Epithelial cell of prostate (primary cell): Measurements from ENCODE around the gene NYAP2.
A peak's percentile ranks its signal among the peaks of the same experiment; 100 is the strongest.

Experiments used
- DNase-seq: peaks from one replicate; pipeline ENCODE4 v3.0.0-alpha.2; 2011; ENCODE audit warnings: low read depth, low spot score
- H3K27ac ChIP-seq: fragments of 450-650 bp; 2 replicates; pipeline ENCODE4 v1.5.1; 2017; ENCODE audit warnings: mild to moderate bottlenecking

The NYAP2 gene

GRCh38 chr2:225600865-225601264 lies 201.4 kb downstream of the NYAP2 start:
- no peak overlapping the region for H3K27ac ChIP-seq
- no peak for DNase-seq

- no peak for DNase-seq
- no peak overlapping the region for H3K27ac ChIP-seq
Observed at GRCh38 chr2:225602205-225602604, 202.7 kb downstream of the NYAP2 start.

GRCh38 chr2:225608136-225608535 lies 208.6 kb downstream of the NYAP2 start:
- H3K27ac ChIP-seq: no peak overlapping the region
- no peak for DNase-seq

GRCh38 chr2:225612636-225613035 lies 213.1 kb downstream of the NYAP2 start:
- no peak for DNase-seq
- no peak overlapping the region for H3K27ac ChIP-seq

- DNase-seq: no peak
- no peak overlapping the region for H3K27ac ChIP-seq
Observed at GRCh38 chr2:225614915-225615314, 215.4 kb downstream of the NYAP2 start.

GRCh38 chr2:225615514-225615913 lies 216.0 kb downstream of the NYAP2 start:
- DNase-seq: no peak
- H3K27ac ChIP-seq: no peak overlapping the region

- no peak overlapping the region for H3K27ac ChIP-seq
Observed at GRCh38 chr2:225616372-225616771, 216.9 kb downstream of the NYAP2 start.

GRCh38 chr2:225616848-225617247 lies 217.3 kb downstream of the NYAP2 start:
- no peak overlapping the region for H3K27ac ChIP-seq
- no peak for DNase-seq

More at GRCh38 chr2:225616372-225616771, 216.9 kb downstream of the NYAP2 start:
- DNase-seq: no peak

GRCh38 chr2:225620227-225620626 lies 220.7 kb downstream of the NYAP2 start:
- no peak for DNase-seq

GRCh38 chr2:225630824-225631533 lies 231.5 kb downstream of the NYAP2 start:
- H3K27ac ChIP-seq: no peak overlapping the region
- DNase-seq: no peak

More at GRCh38 chr2:225620227-225620626, 220.7 kb downstream of the NYAP2 start:
- no peak overlapping the region for H3K27ac ChIP-seq

GRCh38 chr2:225632351-225632750 lies 232.8 kb downstream of the NYAP2 start:
- H3K27ac ChIP-seq: no peak overlapping the region
- no peak for DNase-seq

- no peak overlapping the region for H3K27ac ChIP-seq
- no peak for DNase-seq
Observed at GRCh38 chr2:225636558-225636957, 237.0 kb downstream of the NYAP2 start.

GRCh38 chr2:225637259-225637658 lies 237.7 kb downstream of the NYAP2 start:
- no peak overlapping the region for H3K27ac ChIP-seq
- no peak for DNase-seq

- no peak for DNase-seq
- H3K27ac ChIP-seq: no peak overlapping the region
Observed at GRCh38 chr2:225640550-225640949, 241.0 kb downstream of the NYAP2 start.

GRCh38 chr2:225649274-225649673 lies 249.8 kb downstream of the NYAP2 start:
- no peak for DNase-seq
- H3K27ac ChIP-seq: no peak overlapping the region

GRCh38 chr2:225650041-225650440 lies 250.5 kb downstream of the NYAP2 start:
- no peak overlapping the region for H3K27ac ChIP-seq
- no peak for DNase-seq

- no peak for DNase-seq
- H3K27ac ChIP-seq: no peak overlapping the region
Observed at GRCh38 chr2:225660262-225661131, 261.0 kb downstream of the NYAP2 start.

GRCh38 chr2:225662101-225662500 lies 262.6 kb downstream of the NYAP2 start:
- H3K27ac ChIP-seq: no peak overlapping the region
- no peak for DNase-seq

- DNase-seq: no peak
- H3K27ac ChIP-seq: no peak overlapping the region
Observed at GRCh38 chr2:225667445-225667844, 267.9 kb downstream of the NYAP2 start.

- H3K27ac ChIP-seq: peak overlapping the region; percentile 31
- peak; percentile 57 for DNase-seq
Observed at GRCh38 chr2:225668606-225669266, 269.2 kb downstream of the NYAP2 start.
